Stomach smooth muscle (tissue), 2 donors: ENCODE measurements around the gene KCNE4.
"Not testable (repeated sequence)": the region's sequence is repeated elsewhere in the genome, so short reads cannot be mapped to it uniquely, and the experiment has no call there.

Source experiments
- H3K27ac ChIP-seq: one replicate; pipeline ENCODE4 v1.7.0; 2013; ENCODE audit warnings: mild to moderate bottlenecking, low read length, inconsistent platforms
- H3K27me3 ChIP-seq, 2 donors: one replicate each; pipeline ENCODE4 v1.7.0; 2013; ENCODE audit warnings: low read length in 2 of 2; ENCODE audit not compliant: insufficient read depth in 2 of 2, control insufficient read depth in 1 of 2
- H3K36me3 ChIP-seq, 2 donors: one replicate each; pipeline ENCODE4 v1.7.0; 2013; ENCODE audit warnings: low read length in 2 of 2; ENCODE audit not compliant: control insufficient read depth in 2 of 2, insufficient read depth in 2 of 2
- H3K4me1 ChIP-seq: one replicate; pipeline ENCODE4 v1.7.0; 2013; ENCODE audit warnings: low read length; ENCODE audit not compliant: control insufficient read depth, insufficient read depth
- H3K4me3 ChIP-seq, 2 donors: one replicate each; pipeline ENCODE4 v1.7.0; 2013; ENCODE audit warnings: low read length in 2 of 2
- H3K9ac ChIP-seq, 2 donors: one replicate each; pipeline ENCODE4 v1.7.0; 2013; ENCODE audit warnings: low read length in 2 of 2, mild to moderate bottlenecking in 1 of 2
- H3K9me3 ChIP-seq, 2 donors: one replicate each; pipeline ENCODE4 v1.7.0; 2013; ENCODE audit warnings: low read length in 2 of 2; ENCODE audit not compliant: control insufficient read depth in 2 of 2
- donor health status: healthy.
- donor health status: Pancreatic carcinoma.

KCNE4 gene

DNA sequence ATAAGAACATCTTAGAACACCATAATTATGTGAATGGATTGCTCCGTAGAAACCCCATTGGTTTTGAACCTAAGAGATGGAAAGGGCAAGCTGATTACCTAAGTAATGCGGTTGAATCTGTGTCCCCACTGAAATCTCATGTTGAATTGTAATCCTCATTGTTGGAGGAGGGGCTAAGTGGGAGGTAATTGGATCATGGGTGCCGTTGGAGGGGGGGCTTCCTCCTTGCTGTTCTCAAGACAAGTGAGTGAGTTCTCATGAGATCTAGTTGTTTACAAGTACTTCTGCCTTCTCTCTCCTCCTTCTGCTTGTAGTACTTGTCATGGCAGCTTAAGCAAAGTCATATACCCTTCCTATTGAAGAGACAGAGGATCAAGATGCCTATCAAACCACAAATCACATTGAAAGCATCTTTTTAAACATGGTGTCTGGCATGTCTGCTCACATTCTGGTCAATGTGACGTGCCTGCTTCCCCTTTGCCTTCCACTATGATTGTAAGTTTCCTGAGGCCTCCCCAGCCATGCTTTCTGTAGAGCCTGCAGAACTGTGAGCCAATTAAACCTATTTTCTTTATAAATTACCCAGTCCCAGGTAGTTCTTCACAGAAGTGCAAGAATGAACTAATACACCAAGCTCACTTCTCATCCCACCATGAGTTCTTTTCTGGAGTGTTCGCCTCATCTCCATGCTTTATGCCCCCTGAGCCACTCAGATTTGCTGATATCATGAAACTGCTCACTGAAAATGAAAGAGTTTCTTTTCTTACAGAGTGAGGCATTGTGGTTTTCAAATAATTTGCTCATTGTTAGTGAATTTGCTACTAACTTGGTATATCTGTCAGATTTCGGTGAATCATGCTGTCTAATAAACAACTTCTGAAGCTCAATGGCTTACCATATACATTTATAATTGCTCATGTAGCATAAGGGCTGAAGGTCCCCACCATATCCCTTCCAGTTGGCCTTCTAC lies 23.6 kb downstream of the KCNE4 start:
- Histone ChIP-seq H3K9me3 (peaks cover 0 to 6% of the 10 kb centered on the region in 2 donors), H3K4me3 (no peak overlapping the region), H3K36me3 (no peaks in the 10 kb centered on the region), H3K4me1 (no peaks in the 10 kb centered on the region), H3K9ac (no peak overlapping the region), H3K27ac (no peak overlapping the region), H3K27me3 (no peaks in the 10 kb centered on the region)

GRCh38 chr2:223076573-223076972 lies 24.6 kb downstream of the KCNE4 start:
- Histone ChIP-seq H3K4me1 (no peaks in the 10 kb centered on the region), H3K9ac (no peak overlapping the region), H3K27ac (no peak overlapping the region), H3K36me3 (no peaks in the 10 kb centered on the region), H3K9me3 (peaks cover 0 to 6% of the 10 kb centered on the region in 2 donors), H3K27me3 (no peaks in the 10 kb centered on the region), H3K4me3 (no peak overlapping the region)

DNA sequence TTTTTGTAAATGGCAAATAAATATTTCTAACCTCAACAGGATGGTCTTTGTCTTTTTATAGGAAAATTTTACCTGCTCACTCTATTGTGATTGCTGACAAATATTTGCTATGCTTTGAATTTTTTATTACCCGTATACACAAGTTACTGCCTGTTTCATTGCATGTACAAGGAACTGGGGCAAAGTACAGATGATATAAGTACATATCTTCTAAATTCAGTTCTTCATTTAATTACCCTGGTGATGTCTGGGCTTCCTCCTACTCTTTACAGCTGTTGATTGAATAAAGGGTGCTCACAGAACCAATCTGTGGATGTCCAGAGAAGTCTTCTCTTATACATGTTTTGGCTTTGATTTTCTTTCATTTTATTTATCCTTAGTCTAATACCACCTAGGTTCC lies 26.5 kb downstream of the KCNE4 start:
- Histone ChIP-seq H3K36me3 (no peaks in the 10 kb centered on the region), H3K4me3 (no peak overlapping the region), H3K27me3 (no peaks in the 10 kb centered on the region), H3K27ac (no peak overlapping the region), H3K4me1 (no peaks in the 10 kb centered on the region), H3K9me3 (peaks cover 0 to 6% of the 10 kb centered on the region in 2 donors), H3K9ac (no peak overlapping the region)

- Histone ChIP-seq H3K4me1 (no peaks in the 10 kb centered on the region), H3K36me3 (no peaks in the 10 kb centered on the region), H3K9ac (no peak overlapping the region), H3K27me3 (no peaks in the 10 kb centered on the region), H3K4me3 (no peak overlapping the region), H3K27ac (no peak overlapping the region), H3K9me3 (peaks cover 0 to 6% of the 10 kb centered on the region in 2 donors)
Measured at GRCh38 chr2:223079378-223079777, 27.4 kb downstream of the KCNE4 start.

DNA sequence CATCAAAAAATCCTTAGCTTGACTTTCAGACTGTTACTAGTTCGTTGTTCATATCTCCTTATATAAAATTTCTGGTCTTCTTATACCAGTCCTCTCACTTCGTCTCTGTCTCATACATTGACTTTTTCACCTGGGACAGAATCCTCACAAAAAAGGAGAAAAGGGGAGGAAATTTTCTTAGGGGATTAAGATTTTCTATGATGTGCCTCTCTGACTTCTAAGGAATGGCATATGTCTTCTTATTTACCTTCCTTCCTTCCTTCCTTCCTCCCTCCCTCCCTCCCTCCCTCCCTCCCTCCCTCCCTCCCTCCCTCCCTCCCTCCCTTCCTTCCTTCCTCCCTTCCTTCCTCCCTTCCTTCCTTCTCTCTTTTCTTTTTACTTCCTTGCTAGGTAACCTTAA lies 27.9 kb downstream of the KCNE4 start:
- Histone ChIP-seq H3K9ac (no peak overlapping the region), H3K4me3 (no peak overlapping the region), H3K36me3 (no peaks in the 10 kb centered on the region), H3K9me3 (peaks cover 0 to 6% of the 10 kb centered on the region in 2 donors), H3K27ac (no peak overlapping the region), H3K4me1 (no peaks in the 10 kb centered on the region), H3K27me3 (no peaks in the 10 kb centered on the region)

GRCh38 chr2:223080790-223081360 lies 28.9 kb downstream of the KCNE4 start:
- not testable (repeated sequence) for H3K4me3 ChIP-seq, H3K27ac ChIP-seq, H3K9ac ChIP-seq, H3K36me3 ChIP-seq, H3K27me3 ChIP-seq, H3K9me3 ChIP-seq, H3K4me1 ChIP-seq

DNA sequence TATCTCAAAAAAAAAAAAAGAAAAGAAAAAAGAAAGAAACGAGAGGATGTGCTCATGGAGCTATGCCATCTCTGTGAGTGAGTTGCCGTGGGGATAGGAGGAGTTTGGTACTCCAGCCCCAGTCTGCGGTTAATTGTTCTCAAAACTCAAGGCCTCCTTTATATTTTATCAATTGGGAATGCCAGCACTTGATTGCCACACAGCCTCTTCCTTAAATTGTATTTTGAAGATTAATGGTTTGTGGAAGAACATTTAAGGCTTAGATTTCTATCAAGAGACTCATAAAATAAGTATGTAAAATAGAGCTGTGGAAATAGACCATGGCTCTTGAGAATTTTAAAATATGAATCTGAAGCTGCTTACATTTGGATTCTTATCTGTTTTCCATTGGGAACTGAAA lies 29.8 kb downstream of the KCNE4 start:
- Histone ChIP-seq H3K4me3 (no peak overlapping the region), H3K9ac (no peak overlapping the region), H3K4me1 (peaks cover 10% of the 10 kb centered on the region), H3K27ac (no peak overlapping the region), H3K27me3 (no peaks in the 10 kb centered on the region), H3K9me3 (no peaks in the 10 kb centered on the region), H3K36me3 (no peaks in the 10 kb centered on the region)

GRCh38 chr2:223082706-223083105 lies 30.7 kb downstream of the KCNE4 start:
- H3K27me3 ChIP-seq: no peaks in the 10 kb centered on the region

DNA sequence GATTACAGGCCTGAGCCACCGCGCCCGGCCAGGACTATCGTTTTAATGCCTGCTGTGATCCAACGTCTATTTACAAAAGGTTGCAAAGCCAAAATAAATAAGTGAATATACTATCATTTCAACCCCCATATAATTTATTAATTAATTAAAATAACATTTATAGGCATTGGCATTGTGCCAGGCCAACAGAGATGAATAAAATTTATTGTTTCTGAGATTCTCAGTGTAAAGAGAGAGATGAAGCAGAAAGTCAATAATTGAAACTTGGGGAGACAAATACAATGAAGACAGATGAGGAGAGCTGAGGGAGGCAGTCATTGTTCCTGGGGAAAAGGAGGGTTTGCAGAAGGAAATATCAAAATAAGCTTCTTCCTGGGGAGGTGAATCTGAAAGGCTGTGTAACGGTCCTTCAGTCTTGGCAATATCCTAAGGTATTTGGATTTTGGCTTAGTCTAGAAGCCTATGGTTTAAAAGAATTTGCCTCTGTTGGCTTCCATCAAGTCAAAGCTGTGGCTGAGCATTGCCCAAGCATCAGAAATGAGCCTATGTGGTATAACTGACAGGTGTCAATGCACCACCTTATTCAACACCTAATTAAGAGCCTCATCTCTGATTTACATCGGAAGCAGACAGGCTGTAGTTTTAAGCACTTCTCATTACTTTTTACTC lies 31.5 kb downstream of the KCNE4 start:
- H3K27me3 ChIP-seq: no peaks in the 10 kb centered on the region

More at GRCh38 chr2:223082706-223083105, 30.7 kb downstream of the KCNE4 start:
- peaks cover 13% of the 10 kb centered on the region for H3K4me1 ChIP-seq
- no peak overlapping the region for H3K27ac ChIP-seq
- no peak overlapping the region for H3K4me3 ChIP-seq
- no peak overlapping the region for H3K9ac ChIP-seq
- no peaks in the 10 kb centered on the region for H3K9me3 ChIP-seq
- H3K36me3 ChIP-seq: no peaks in the 10 kb centered on the region

DNA sequence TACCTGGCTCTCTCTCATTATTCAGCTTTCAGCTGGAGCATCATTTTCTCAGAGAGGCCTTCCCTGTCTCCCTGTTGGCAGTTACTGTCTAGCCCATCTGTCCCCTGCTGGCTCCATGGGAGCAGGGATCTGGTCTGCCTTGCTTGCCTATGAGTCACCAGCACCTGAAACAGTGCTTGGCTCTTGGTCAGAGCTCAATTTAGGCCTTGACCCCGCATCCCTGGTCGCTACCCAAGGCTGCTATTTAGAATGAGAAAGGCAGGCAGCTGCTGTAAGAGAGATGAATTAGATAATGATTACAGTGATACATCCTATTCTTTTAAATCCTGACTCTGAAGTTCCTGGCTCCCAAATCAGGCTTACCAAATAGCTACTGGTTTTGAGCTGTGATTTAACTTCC lies 32.9 kb downstream of the KCNE4 start:
- Histone ChIP-seq H3K4me3 (no peak overlapping the region), H3K9ac (peak overlapping the region in 1 of 2 donors; percentile 4), H3K27ac (peak overlapping the region; percentile 58), H3K4me1 (peaks cover 13% of the 10 kb centered on the region), H3K27me3 (no peaks in the 10 kb centered on the region), H3K36me3 (no peaks in the 10 kb centered on the region), H3K9me3 (no peaks in the 10 kb centered on the region)

More for the DNA sequence above, 31.5 kb downstream of the KCNE4 start:
- Histone ChIP-seq H3K9me3 (no peaks in the 10 kb centered on the region), H3K36me3 (no peaks in the 10 kb centered on the region), H3K27ac (no peak overlapping the region), H3K9ac (no peak overlapping the region), H3K4me3 (no peak overlapping the region), H3K4me1 (peaks cover 13% of the 10 kb centered on the region)
